A673 (cell line): Measurements from ENCODE around the gene USP20. TPM values are rescaled to one million over a fixed set of nuclear protein-coding genes. Genes with fewer than 3 reads are reported as not detected.

ENCODE experiments used
- BruUV-seq: library from RNA; stranded (reverse); fragments of 400-500 nt; replicated peaks from 2 replicates; lab custom pipeline; 2021; lab: Mats Ljungman, UMichigan
- CTCF ChIA-PET: fragments of 300-600 bp; sonication (Branson Sonifier 250); formaldehyde crosslinking; loops from one replicate; lab custom pipeline; 2022; ENCODE audit warnings: antibody characterized with exemption; lab: Charles Lee
- POLR2A ChIA-PET: fragments of 300-600 bp; sonication (Branson Sonifier 250); formaldehyde crosslinking; loops from one replicate; lab custom pipeline; 2022; ENCODE audit warnings: antibody characterized with exemption; ENCODE audit not compliant: low non-redundant PET; lab: Charles Lee
- DNase-seq: peaks from one replicate; pipeline ENCODE4 v3.0.0-alpha.2; 2015; ENCODE audit warnings: low spot score
- H3K27ac ChIP-seq: fragments of 200-600 bp; sonication (generic); 2 replicates; pipeline ENCODE4 v1.5.1; 2016; ENCODE audit warnings: mixed run types, low read depth, mild to moderate bottlenecking, mixed read lengths, antibody characterized with exemption, low read length; ENCODE audit not compliant: poor library complexity, severe bottlenecking
- H3K27me3 ChIP-seq: fragments of 200-600 bp; sonication (generic); replicated peaks from 2 replicates; pipeline ENCODE4 v1.6.1; 2017; ENCODE audit warnings: mixed run types, low read depth, mild to moderate bottlenecking, mixed read lengths, antibody characterized with exemption, low read length; ENCODE audit not compliant: insufficient read depth, poor library complexity
- H3K36me3 ChIP-seq: fragments of 200-600 bp; sonication (generic); 2 replicates; pipeline ENCODE4 v1.6.1; 2016; ENCODE audit warnings: mixed run types, mild to moderate bottlenecking, mixed read lengths, antibody characterized with exemption, low read length; ENCODE audit not compliant: insufficient read depth, poor library complexity, severe bottlenecking
- H3K4me1 ChIP-seq: fragments of 200-600 bp; sonication (generic); 2 replicates; pipeline ENCODE4 v1.6.1; 2017; ENCODE audit warnings: mixed run types, mild to moderate bottlenecking, mixed read lengths, antibody characterized with exemption, low read length; ENCODE audit not compliant: insufficient read depth, poor library complexity, severe bottlenecking
- H3K4me3 ChIP-seq: fragments of 200-600 bp; sonication (generic); 2 replicates; pipeline ENCODE4 v1.5.1; 2016; ENCODE audit warnings: low read depth, mixed run types, mild to moderate bottlenecking, mixed read lengths, low read length; ENCODE audit not compliant: poor library complexity, severe bottlenecking
- H3K9me3 ChIP-seq: fragments of 200-600 bp; sonication (generic); 2 replicates; pipeline ENCODE4 v1.6.1; 2016; ENCODE audit warnings: mixed run types, low read depth, mild to moderate bottlenecking, mixed read lengths, antibody characterized with exemption, low read length; ENCODE audit not compliant: poor library complexity, severe bottlenecking
- EZH2 ChIP-seq: fragments of 200-600 bp; sonication (generic); IDR thresholded peaks from 2 replicates; pipeline ENCODE4 v1.6.1; 2017; ENCODE audit warnings: borderline replicate concordance, low read depth, mild to moderate bottlenecking, mixed read lengths, antibody characterized with exemption, low read length; ENCODE audit not compliant: poor library complexity, severe bottlenecking
- intact Hi-C: fragments of 100-400 bp; cut with micrococcal nuclease; formaldehyde crosslinking; loops from one replicate; pipeline ENCODE4 v1.10.0; 2022; ENCODE audit not compliant: unreplicated experiment
- total RNA-seq: library from RNA; stranded (reverse); gene quantifications from 2 replicates; pipeline ENCODE4 v1.2.3, GENCODE V29; 2021
- TF ChIP-seq, protein P1 (sequence below): fragments of 300-800, 200-600 bp; sonication (generic); conservative IDR thresholded peaks from 2 replicates; pipeline ENCODE4 v1.5.1; 2017; ENCODE audit warnings: low read depth, mild to moderate bottlenecking, antibody characterized with exemption, low read length, moderate library complexity, mixed read lengths

The USP20 gene
- total RNA-seq, 1 experiment from 2014 or later: 17.1 TPM

DNA sequence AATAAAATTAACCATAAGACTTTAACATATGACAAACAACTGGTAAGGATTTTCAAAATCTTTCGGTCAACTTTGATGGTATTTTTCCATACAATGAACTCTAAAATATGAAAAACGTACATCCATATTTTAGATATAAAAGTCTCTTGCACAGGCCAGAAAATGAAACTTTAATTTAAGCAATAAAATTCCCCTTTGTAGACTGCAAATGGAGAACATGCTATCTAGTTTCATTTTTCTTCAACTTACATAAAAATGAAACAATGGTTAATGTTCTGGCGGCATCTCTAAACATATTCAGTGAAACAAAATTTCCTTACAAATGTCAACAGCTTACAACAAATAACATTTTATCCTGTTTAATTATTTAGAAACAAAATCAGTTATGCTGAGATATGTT is 84.0 kb downstream of the USP20 start:
- DNase-seq: no peak
- Histone ChIP-seq H3K4me3 (no peak overlapping the region), H3K9me3 (no peaks in the 10 kb centered on the region), H3K27me3 (no peaks in the 10 kb centered on the region), H3K36me3 (peaks cover 91% of the 10 kb centered on the region), H3K27ac (no peak overlapping the region), H3K4me1 (no peaks in the 10 kb centered on the region)
- ChIA-PET POLR2A (no interaction called here), CTCF (no interaction called here)
- BruUV-seq: no TSS peak
- TF ChIP-seq, protein P1, sequence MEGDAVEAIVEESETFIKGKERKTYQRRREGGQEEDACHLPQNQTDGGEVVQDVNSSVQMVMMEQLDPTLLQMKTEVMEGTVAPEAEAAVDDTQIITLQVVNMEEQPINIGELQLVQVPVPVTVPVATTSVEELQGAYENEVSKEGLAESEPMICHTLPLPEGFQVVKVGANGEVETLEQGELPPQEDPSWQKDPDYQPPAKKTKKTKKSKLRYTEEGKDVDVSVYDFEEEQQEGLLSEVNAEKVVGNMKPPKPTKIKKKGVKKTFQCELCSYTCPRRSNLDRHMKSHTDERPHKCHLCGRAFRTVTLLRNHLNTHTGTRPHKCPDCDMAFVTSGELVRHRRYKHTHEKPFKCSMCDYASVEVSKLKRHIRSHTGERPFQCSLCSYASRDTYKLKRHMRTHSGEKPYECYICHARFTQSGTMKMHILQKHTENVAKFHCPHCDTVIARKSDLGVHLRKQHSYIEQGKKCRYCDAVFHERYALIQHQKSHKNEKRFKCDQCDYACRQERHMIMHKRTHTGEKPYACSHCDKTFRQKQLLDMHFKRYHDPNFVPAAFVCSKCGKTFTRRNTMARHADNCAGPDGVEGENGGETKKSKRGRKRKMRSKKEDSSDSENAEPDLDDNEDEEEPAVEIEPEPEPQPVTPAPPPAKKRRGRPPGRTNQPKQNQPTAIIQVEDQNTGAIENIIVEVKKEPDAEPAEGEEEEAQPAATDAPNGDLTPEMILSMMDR: no peak
- TF ChIP-seq EZH2: no peak
- intact Hi-C loops: no loop called here

DNA sequence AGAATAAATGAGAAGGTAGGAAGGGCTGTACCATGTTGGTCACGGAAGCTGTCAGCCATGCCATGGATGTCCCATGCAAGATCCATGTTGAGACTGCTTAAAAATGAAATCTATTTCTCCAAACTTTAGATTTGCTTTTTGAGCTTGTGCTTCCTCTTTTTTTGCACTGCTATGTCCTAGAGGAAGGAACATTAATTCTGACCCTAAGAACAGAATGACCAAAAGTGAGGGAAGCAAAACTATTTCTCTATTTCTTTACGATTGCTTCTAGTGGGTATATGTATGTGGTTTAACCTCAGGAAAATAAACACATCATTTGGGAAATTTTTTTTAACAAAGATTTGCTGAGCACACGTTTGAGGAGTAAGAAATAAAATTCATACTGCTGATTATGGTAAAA is 84.6 kb downstream of the USP20 start:
- no peak overlapping the region for H3K27ac ChIP-seq
- no peak overlapping the region for H3K4me3 ChIP-seq
- no TSS peak for BruUV-seq
- H3K4me1 ChIP-seq: no peaks in the 10 kb centered on the region
- ChIA-PET POLR2A (no interaction called here), CTCF (interaction anchor here (0.6 kb wide), 1 partner anchor 500 kb away, joined by 8 read pairs; no protein-coding TSS in a partner anchor)
- no peak for DNase-seq
- H3K27me3 ChIP-seq: no peaks in the 10 kb centered on the region
- intact Hi-C loops: no loop called here
- H3K9me3 ChIP-seq: no peaks in the 10 kb centered on the region
- peaks cover 95% of the 10 kb centered on the region for H3K36me3 ChIP-seq
- TF ChIP-seq, protein P1: no peak
- no peak for TF ChIP-seq EZH2

DNA sequence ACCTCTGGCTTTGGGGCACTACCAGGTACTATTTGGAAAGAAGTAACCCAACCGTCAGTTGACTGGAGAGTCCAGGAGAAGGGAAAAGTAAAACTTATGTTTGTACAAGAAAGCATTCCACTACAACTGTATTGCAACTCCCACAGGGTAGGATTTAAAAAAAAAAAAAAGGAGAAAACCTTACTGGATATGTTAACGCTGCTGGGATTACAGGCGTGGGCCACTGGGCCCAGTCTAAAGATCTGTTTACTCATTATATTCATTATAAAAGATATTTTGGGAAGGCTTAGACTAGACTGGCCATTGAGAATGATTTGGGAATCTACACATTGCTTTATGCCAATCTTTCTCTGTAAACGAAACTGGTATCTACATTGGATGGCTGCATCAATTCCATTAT is 86.6 kb downstream of the USP20 start:
- TF ChIP-seq EZH2: no peak
- TF ChIP-seq, protein P1: no peak
- H3K9me3 ChIP-seq: no peaks in the 10 kb centered on the region
- intact Hi-C loops: no loop called here
- ChIA-PET POLR2A (no interaction called here), CTCF (no interaction called here)
- no peaks in the 10 kb centered on the region for H3K27me3 ChIP-seq
- H3K4me1 ChIP-seq: no peaks in the 10 kb centered on the region
- H3K4me3 ChIP-seq: no peak overlapping the region
- no TSS peak for BruUV-seq
- no peak for DNase-seq
- peak overlapping the region; percentile 22 for H3K27ac ChIP-seq
- peaks cover 94% of the 10 kb centered on the region for H3K36me3 ChIP-seq
